SK-N-SH (cell line): Measurements from ENCODE around the gene KCNV2.

Experiments used
- CTCF ChIP-seq: fragments of 200-600 bp; sonication (generic); IDR thresholded peaks from 2 replicates; pipeline ENCODE4 v1.6.1; 2017; ENCODE audit warnings: antibody characterized with exemption, mild to moderate bottlenecking, moderate library complexity
- EP300 ChIP-seq, 2 experiments: IDR thresholded peaks; 2 replicates each; pipeline versions ENCODE4 v1.4.0 to v1.6.1; 2012; ENCODE audit warnings: borderline replicate concordance in 1 of 2, low read depth in 1 of 2, low read length in 1 of 2
- EZH2phosphoT487 ChIP-seq: fragments of 200-600 bp; sonication (generic); IDR thresholded peaks from 2 replicates; pipeline ENCODE4 v1.6.1; 2017; ENCODE audit warnings: low read depth, mixed run types, mild to moderate bottlenecking, antibody characterized with exemption, moderate library complexity, borderline replicate concordance
- FOXJ3 ChIP-seq: sonication (generic); formaldehyde crosslinking; IDR thresholded peaks from 2 replicates; pipeline ENCODE4 v1.5.1; 2020; ENCODE audit warnings: mild to moderate bottlenecking, missing genetic modification reagents
- MAX ChIP-seq: IDR thresholded peaks from 2 replicates; pipeline ENCODE4 v1.4.0; 2012; ENCODE audit warnings: low read depth
- MEF2A ChIP-seq: IDR thresholded peaks from 2 replicates; pipeline ENCODE4 v1.4.0; 2012; ENCODE audit warnings: low read depth, borderline replicate concordance
- NRF1 ChIP-seq: IDR thresholded peaks from 2 replicates; pipeline ENCODE4 v1.6.1; 2012; ENCODE audit warnings: low read depth, mild to moderate bottlenecking, low read length
- POLR2AphosphoS5 ChIP-seq: IDR thresholded peaks from 2 replicates; pipeline ENCODE4 v1.6.1; 2012; ENCODE audit warnings: low read depth, low read length
- RCOR1 ChIP-seq: fragments of 150-350 bp; IDR thresholded peaks from 2 replicates; pipeline ENCODE4 v1.6.1; 2017; ENCODE audit warnings: antibody characterized with exemption, low read length
- RFX5 ChIP-seq: IDR thresholded peaks from 2 replicates; pipeline ENCODE4 v1.6.1; 2012; ENCODE audit warnings: mild to moderate bottlenecking, improper control_type of control experiment, low read length
- TCF12 ChIP-seq: IDR thresholded peaks from 2 replicates; pipeline ENCODE4 v1.4.0; 2012
- YY1 ChIP-seq: IDR thresholded peaks from 2 replicates; pipeline ENCODE4 v1.4.0; 2012; ENCODE audit warnings: low read depth, mild to moderate bottlenecking
- ZBTB33 ChIP-seq: IDR thresholded peaks from 2 replicates; pipeline ENCODE4 v1.4.0; 2012; ENCODE audit warnings: low read depth, borderline replicate concordance
- TF ChIP-seq, protein P1 (sequence below): fragments of 150-350 bp; IDR thresholded peaks from 2 replicates; pipeline ENCODE4 v1.6.1; 2017; ENCODE audit warnings: antibody characterized with exemption, low read length, low read depth, borderline replicate concordance

DNA sequence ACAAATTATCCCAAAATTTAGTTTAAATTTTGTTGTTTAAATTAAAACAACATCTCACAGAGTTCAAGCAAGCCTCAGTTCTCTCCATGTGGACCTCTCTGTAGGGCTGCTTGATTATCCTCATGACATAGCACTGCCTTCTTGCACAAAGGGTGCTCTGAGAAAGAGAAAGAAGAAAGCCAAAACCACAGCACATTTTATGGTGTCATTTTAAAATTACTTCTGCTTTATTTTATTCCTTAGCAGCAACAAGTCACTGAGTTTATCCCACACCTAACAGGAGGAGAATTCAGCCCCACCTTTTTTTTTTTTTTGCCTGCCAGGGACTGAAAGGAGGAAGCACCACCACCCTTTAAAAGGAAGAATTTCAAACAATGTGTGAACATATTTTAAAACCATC is 12.8 kb upstream of the KCNV2 start:
- TF ChIP-seq CTCF, result no peak
- TF ChIP-seq ZBTB33, result no peak
- no peak for TF ChIP-seq EP300 (IDR thresholded peaks at IDR 0.05; ENCODE audit: borderline replicate concordance in 1 of 2, low read depth in 1 of 2, low read length in 1 of 2)
- TF ChIP-seq TCF12, result no peak
- TF ChIP-seq POLR2AphosphoS5, result no peak
- no peak for TF ChIP-seq EZH2phosphoT487
- no peak for TF ChIP-seq MAX
- no peak for TF ChIP-seq RFX5
- TF ChIP-seq YY1, result no peak
- no peak for TF ChIP-seq RCOR1
- no peak for TF ChIP-seq FOXJ3 (CRISPR knock-in tag)
- TF ChIP-seq, protein P1, sequence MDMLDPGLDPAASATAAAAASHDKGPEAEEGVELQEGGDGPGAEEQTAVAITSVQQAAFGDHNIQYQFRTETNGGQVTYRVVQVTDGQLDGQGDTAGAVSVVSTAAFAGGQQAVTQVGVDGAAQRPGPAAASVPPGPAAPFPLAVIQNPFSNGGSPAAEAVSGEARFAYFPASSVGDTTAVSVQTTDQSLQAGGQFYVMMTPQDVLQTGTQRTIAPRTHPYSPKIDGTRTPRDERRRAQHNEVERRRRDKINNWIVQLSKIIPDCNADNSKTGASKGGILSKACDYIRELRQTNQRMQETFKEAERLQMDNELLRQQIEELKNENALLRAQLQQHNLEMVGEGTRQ, result no peak
- TF ChIP-seq MEF2A, result no peak
- no peak for TF ChIP-seq NRF1
